HEK293 (cell line): Measurements from ENCODE around the gene MRPS14.

ENCODE experiments used
- ZNF211 ChIP-seq: fragments of 450-650 bp; formaldehyde crosslinking; IDR thresholded peaks from 2 replicates; pipeline ENCODE4 v1.5.1; 2016; ENCODE audit warnings: low read depth, missing biosample characterization, missing genetic modification characterization
- ZNF239 ChIP-seq: fragments of 450-650 bp; formaldehyde crosslinking; IDR thresholded peaks from 2 replicates; pipeline ENCODE4 v1.5.1; 2016; ENCODE audit warnings: missing biosample characterization, missing genetic modification characterization
- TF ChIP-seq, protein P1 (sequence below): fragments of 450-650 bp; formaldehyde crosslinking; IDR thresholded peaks from 2 replicates; pipeline ENCODE4 v1.5.1; 2016; ENCODE audit warnings: missing biosample characterization, missing genetic modification characterization

DNA sequence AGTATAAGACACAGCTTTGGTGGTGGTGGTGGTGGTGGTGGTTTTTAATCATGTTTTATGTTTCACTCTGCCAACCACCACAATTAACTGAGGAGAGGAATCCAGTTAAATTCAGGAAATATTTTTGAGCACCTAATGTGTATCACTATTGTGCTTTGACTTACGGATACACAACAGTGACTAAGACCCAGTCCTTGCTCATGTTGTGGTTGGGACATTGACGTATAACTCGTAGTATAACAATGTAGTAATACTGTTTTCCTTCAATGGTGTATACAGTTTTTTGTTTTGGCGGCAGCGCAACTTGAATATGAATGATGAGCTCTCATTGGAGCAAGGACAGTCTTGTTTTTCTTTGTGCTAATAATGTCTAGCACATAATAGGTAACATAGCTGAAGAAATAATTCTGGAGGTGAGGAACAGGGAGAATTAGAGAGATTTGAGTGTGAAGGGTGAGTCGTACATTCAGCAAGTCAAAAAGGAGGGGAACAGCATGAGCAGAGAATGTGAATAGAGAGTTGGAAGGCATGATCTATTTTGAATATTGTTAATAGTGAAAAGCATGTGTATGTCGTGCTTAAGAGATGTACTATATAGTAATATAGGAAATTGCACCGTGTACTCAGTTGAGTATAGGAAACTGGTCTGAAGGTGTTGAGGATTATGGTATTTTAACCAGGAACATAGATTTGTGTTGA is 18.0 kb downstream of the MRPS14 start:
- TF ChIP-seq ZNF239 (tag by site-specific recombination) (no peak), ZNF211 (no peak)
- TF ChIP-seq, protein P1, sequence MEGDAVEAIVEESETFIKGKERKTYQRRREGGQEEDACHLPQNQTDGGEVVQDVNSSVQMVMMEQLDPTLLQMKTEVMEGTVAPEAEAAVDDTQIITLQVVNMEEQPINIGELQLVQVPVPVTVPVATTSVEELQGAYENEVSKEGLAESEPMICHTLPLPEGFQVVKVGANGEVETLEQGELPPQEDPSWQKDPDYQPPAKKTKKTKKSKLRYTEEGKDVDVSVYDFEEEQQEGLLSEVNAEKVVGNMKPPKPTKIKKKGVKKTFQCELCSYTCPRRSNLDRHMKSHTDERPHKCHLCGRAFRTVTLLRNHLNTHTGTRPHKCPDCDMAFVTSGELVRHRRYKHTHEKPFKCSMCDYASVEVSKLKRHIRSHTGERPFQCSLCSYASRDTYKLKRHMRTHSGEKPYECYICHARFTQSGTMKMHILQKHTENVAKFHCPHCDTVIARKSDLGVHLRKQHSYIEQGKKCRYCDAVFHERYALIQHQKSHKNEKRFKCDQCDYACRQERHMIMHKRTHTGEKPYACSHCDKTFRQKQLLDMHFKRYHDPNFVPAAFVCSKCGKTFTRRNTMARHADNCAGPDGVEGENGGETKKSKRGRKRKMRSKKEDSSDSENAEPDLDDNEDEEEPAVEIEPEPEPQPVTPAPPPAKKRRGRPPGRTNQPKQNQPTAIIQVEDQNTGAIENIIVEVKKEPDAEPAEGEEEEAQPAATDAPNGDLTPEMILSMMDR (tag by site-specific recombination), result no peak
